Astrocyte of the spinal cord (primary cell): ENCODE data around the gene GPC1.
A peak's percentile ranks its signal among the peaks of the same experiment; 100 is the strongest.

Experiments used
- DNase-seq: peaks from one replicate; pipeline ENCODE4 v3.0.0; 2011; ENCODE audit warnings: low read depth, low spot score
- H3K4me3 ChIP-seq: 2 replicates; pipeline ENCODE4 v1.5.1; 2011; ENCODE audit warnings: low read depth, mild to moderate bottlenecking, low read length, moderate library complexity
- in situ Hi-C: cut with HindIII; loops from 2 replicates; pipeline ENCODE4 v1.10.0; 2017; ENCODE audit warnings: low sequenced_read_pairs
- TF ChIP-seq, protein P1 (sequence below): IDR thresholded peaks from 2 replicates; pipeline ENCODE4 v1.5.1; 2012; ENCODE audit warnings: low read depth, mild to moderate bottlenecking, low read length, inconsistent platforms

Gene GPC1

DNA sequence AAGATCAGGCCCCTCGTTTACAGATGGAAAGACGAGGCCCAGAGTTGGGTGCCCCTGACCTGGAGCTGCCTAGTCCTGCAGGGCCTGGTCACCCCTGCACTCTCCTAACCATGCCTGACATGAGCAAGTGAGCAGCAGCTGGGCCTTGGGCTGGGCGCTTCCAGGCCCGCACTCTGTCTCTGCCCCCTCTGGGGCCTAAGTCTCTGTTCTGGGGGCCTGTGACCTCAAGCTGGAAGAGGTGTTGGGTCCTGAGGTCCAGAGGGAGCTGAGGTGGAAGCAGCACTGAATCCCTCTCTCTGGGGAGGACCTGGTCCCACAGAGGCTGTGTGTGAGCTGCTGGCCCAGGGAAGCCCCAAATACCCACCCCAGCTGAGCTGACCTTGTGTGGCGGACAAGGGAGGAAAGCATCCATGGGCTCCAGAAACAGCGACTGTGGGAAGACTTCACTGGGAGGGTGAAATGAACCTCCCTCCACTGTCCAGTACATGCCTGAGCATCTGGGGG lies 46.1 kb upstream of the GPC1 start:
- in situ Hi-C loops = no loop called here

GRCh38 chr2:240390091-240391073 lies 45.1 kb upstream of the GPC1 start:
- in situ Hi-C loops = no loop called here
- TF ChIP-seq, protein P1, sequence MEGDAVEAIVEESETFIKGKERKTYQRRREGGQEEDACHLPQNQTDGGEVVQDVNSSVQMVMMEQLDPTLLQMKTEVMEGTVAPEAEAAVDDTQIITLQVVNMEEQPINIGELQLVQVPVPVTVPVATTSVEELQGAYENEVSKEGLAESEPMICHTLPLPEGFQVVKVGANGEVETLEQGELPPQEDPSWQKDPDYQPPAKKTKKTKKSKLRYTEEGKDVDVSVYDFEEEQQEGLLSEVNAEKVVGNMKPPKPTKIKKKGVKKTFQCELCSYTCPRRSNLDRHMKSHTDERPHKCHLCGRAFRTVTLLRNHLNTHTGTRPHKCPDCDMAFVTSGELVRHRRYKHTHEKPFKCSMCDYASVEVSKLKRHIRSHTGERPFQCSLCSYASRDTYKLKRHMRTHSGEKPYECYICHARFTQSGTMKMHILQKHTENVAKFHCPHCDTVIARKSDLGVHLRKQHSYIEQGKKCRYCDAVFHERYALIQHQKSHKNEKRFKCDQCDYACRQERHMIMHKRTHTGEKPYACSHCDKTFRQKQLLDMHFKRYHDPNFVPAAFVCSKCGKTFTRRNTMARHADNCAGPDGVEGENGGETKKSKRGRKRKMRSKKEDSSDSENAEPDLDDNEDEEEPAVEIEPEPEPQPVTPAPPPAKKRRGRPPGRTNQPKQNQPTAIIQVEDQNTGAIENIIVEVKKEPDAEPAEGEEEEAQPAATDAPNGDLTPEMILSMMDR = no peak
- no peak overlapping the region for H3K4me3 ChIP-seq
- no peak for DNase-seq

More for the DNA sequence above, 46.1 kb upstream of the GPC1 start:
- TF ChIP-seq, protein P1 = no peak
- no peak for DNase-seq
- H3K4me3 ChIP-seq = no peak overlapping the region

GRCh38 chr2:240391111-240392051 lies 44.1 kb upstream of the GPC1 start:
- TF ChIP-seq, protein P1 = no peak
- no peak for DNase-seq
- H3K4me3 ChIP-seq = no peak overlapping the region
- in situ Hi-C loops = no loop called here

GRCh38 chr2:240392084-240392947 lies 43.1 kb upstream of the GPC1 start:
- TF ChIP-seq, protein P1 = no peak
- H3K4me3 ChIP-seq = no peak overlapping the region
- DNase-seq = peak; percentile 22
- in situ Hi-C loops = no loop called here

- DNase-seq = no peak
- H3K4me3 ChIP-seq = no peak overlapping the region
- TF ChIP-seq, protein P1 = no peak
- in situ Hi-C loops = no loop called here
These were observed 42.3 kb upstream of the GPC1 start for GRCh38 chr2:240392948-240393830.
